Upper lobe of left lung (tissue), 6 donors: ENCODE measurements around the gene SH3D21. TPM values are rescaled to one million over a fixed set of nuclear protein-coding genes. Genes with fewer than 3 reads are reported as not detected.

Experiments
- ATAC-seq, 2 donors: fragments of 200-7000 bp; cut with Tn5 transposase; one replicate each; pipeline ENCODE4 v1.9.1; 2022; ENCODE audit warnings: mild to moderate bottlenecking in 2 of 2, moderate library complexity in 2 of 2; ENCODE audit not compliant: low FRiP score in 2 of 2
- DNase-seq, 2 donors: peaks; one replicate each; pipeline ENCODE4 v3.0.0-alpha.2; 2019 to 2020
- H3K27ac ChIP-seq, 4 donors: fragments of 200-600 bp; sonication (generic); one replicate each; pipeline ENCODE4 v1.5.1; 2016 to 2019
- H3K27me3 ChIP-seq, 4 donors: fragments of 200-600 bp; sonication (generic); one replicate each; pipeline ENCODE4 v1.5.1; 2017 to 2019
- H3K36me3 ChIP-seq, 4 donors: fragments of 200-600 bp; sonication (generic); one replicate each; pipeline ENCODE4 v1.5.1; 2016 to 2019
- H3K4me1 ChIP-seq, 4 donors: fragments of 200-600 bp; sonication (generic); one replicate each; pipeline ENCODE4 v1.5.1; 2018 to 2019
- H3K4me3 ChIP-seq, 4 donors: fragments of 200-600 bp; sonication (generic); one replicate each; pipeline ENCODE4 v1.5.1; 2017 to 2019; ENCODE audit warnings: mild to moderate bottlenecking in 2 of 4, moderate library complexity in 1 of 4
- H3K9me3 ChIP-seq, 4 donors: fragments of 200-600 bp; sonication (generic); one replicate each; pipeline ENCODE4 v1.5.1; 2018 to 2019
- CTCF ChIP-seq, 6 experiments: fragments of 450-650 bp in 4 of 6; fragments of 200-600 bp in 2 of 6; sonication (generic) in 2 of 6; IDR thresholded peaks; one replicate each; pipeline ENCODE4 v1.5.1; 2016 to 2019; ENCODE audit warnings: antibody characterized with exemption in 6 of 6
- EP300 ChIP-seq, 4 donors: sonication (generic); formaldehyde crosslinking; IDR thresholded peaks; one replicate each; pipeline ENCODE4 v1.5.1; 2017; ENCODE audit warnings: antibody characterized with exemption in 4 of 4, control low read depth in 2 of 4
- POLR2A ChIP-seq, 4 donors: fragments of 450-650 bp; IDR thresholded peaks; one replicate each; pipeline ENCODE4 v1.5.1; 2016 to 2017; ENCODE audit warnings: antibody characterized with exemption in 4 of 4, mild to moderate bottlenecking in 2 of 4
- POLR2AphosphoS5 ChIP-seq, 2 donors: sonication (generic); formaldehyde crosslinking; IDR thresholded peaks; one replicate each; pipeline ENCODE4 v1.5.1; 2017; ENCODE audit warnings: antibody characterized with exemption in 2 of 2
- WGBS, 2 donors: methylation state at CpG; one replicate each; pipeline ENCODE4 v1.1.5; 2017 to 2018; 5-methylcytosine and 5-hydroxymethylcytosine counted together
- total RNA-seq, 6 donors: library from RNA; depleted of rRNA in 4 of 6; stranded (reverse); fragments of >200 nt in 4 of 6; gene quantifications; one replicate each; pipeline versions ENCODE4 v1.1.0 to v1.2.1, GENCODE V29; 2016 to 2021
- donor health status: DM: no; HTN: no; CAD: no; lungs with moderate emphysema.
- donor health status: DM: no; HTN: yes; CAD: no; lungs with severe emphysema.

SH3D21 gene
- total RNA-seq, 6 donors from 2014 or later = 4.4 to 65.0 (median 13.1) TPM

- no peak for ATAC-seq
- no peaks in the 10 kb centered on the region for H3K9me3 ChIP-seq
- TF ChIP-seq CTCF (IDR thresholded peaks at IDR 0.05) = no peak
- TF ChIP-seq POLR2A (IDR thresholded peaks at IDR 0.05) = no peak
- no peak for TF ChIP-seq POLR2AphosphoS5 (IDR thresholded peaks at IDR 0.05)
- TF ChIP-seq EP300 (IDR thresholded peaks at IDR 0.05) = no peak
- peaks cover 0 to 9% (median 3%) of the 10 kb centered on the region in 4 donors for H3K4me1 ChIP-seq
- no peak overlapping the region for H3K27ac ChIP-seq
- no peaks in the 10 kb centered on the region for H3K27me3 ChIP-seq
- no peak overlapping the region for H3K4me3 ChIP-seq
- peaks cover 0 to 24% (median 6%) of the 10 kb centered on the region in 4 donors for H3K36me3 ChIP-seq
- 89 to 90% methylated on average over 6 of the region's 6 CpGs for WGBS, 2 donors
- DNase-seq = no peak
Measured at GRCh38 chr1:36268981-36269380, 37.2 kb upstream of the SH3D21 start.

GRCh38 chr1:36269408-36269838 lies 36.7 kb upstream of the SH3D21 start:
- no peaks in the 10 kb centered on the region for H3K9me3 ChIP-seq
- 60 to 68% methylated on average over 2 of the region's 2 CpGs for WGBS, 2 donors
- H3K4me3 ChIP-seq = no peak overlapping the region
- peaks cover 0 to 9% (median 3%) of the 10 kb centered on the region in 4 donors for H3K4me1 ChIP-seq
- H3K36me3 ChIP-seq = peaks cover 0 to 24% (median 6%) of the 10 kb centered on the region in 4 donors
- TF ChIP-seq POLR2AphosphoS5 (IDR thresholded peaks at IDR 0.05) (no peak), EP300 (IDR thresholded peaks at IDR 0.05) (no peak), POLR2A (IDR thresholded peaks at IDR 0.05) (no peak), CTCF (IDR thresholded peaks at IDR 0.05) (no peak)
- no peak overlapping the region for H3K27ac ChIP-seq
- ATAC-seq = peak in 1 of 2 donors; percentile 43
- peak in 1 of 2 donors; percentile 29 for DNase-seq
- no peaks in the 10 kb centered on the region for H3K27me3 ChIP-seq

GRCh38 chr1:36273024-36273423 lies 33.1 kb upstream of the SH3D21 start:
- no peak for DNase-seq
- H3K4me1 ChIP-seq = peaks cover 0 to 5% (median 2%) of the 10 kb centered on the region in 4 donors
- no peaks in the 10 kb centered on the region for H3K27me3 ChIP-seq
- H3K27ac ChIP-seq = no peak overlapping the region
- no peak for TF ChIP-seq EP300 (IDR thresholded peaks at IDR 0.05)
- no peak for TF ChIP-seq CTCF (IDR thresholded peaks at IDR 0.05)
- no peak for ATAC-seq
- H3K4me3 ChIP-seq = no peak overlapping the region
- 92 to 93% methylated on average over 5 of the region's 5 CpGs for WGBS, 2 donors
- no peaks in the 10 kb centered on the region for H3K9me3 ChIP-seq
- H3K36me3 ChIP-seq = peaks cover 0 to 26% (median 6%) of the 10 kb centered on the region in 4 donors

- Histone ChIP-seq H3K27me3 (no peaks in the 10 kb centered on the region), H3K4me3 (no peak overlapping the region), H3K36me3 (peaks cover 0 to 26% (median 6%) of the 10 kb centered on the region in 4 donors), H3K4me1 (peaks cover 0 to 4% (median 1%) of the 10 kb centered on the region in 4 donors), H3K9me3 (no peaks in the 10 kb centered on the region), H3K27ac (no peak overlapping the region)
- TF ChIP-seq POLR2A (IDR thresholded peaks at IDR 0.05) (no peak), CTCF (IDR thresholded peaks at IDR 0.05) (no peak), EP300 (IDR thresholded peaks at IDR 0.05) (no peak), POLR2AphosphoS5 (IDR thresholded peaks at IDR 0.05) (no peak)
- ATAC-seq = no peak
- 98 to 100% methylated on average over 1 of the region's 1 CpG for WGBS, 2 donors
- DNase-seq = no peak
Measured at GRCh38 chr1:36274201-36274600, 32.0 kb upstream of the SH3D21 start.

GRCh38 chr1:36276688-36277087 lies 29.5 kb upstream of the SH3D21 start:
- Histone ChIP-seq H3K27ac (no peak overlapping the region), H3K9me3 (no peaks in the 10 kb centered on the region), H3K27me3 (no peaks in the 10 kb centered on the region), H3K4me1 (peaks cover 0 to 13% (median 1%) of the 10 kb centered on the region in 4 donors), H3K4me3 (no peak overlapping the region), H3K36me3 (peaks cover 0 to 21% (median 0%) of the 10 kb centered on the region in 4 donors)
- DNase-seq = no peak
- TF ChIP-seq POLR2AphosphoS5 (IDR thresholded peaks at IDR 0.05) (no peak), POLR2A (IDR thresholded peaks at IDR 0.05) (no peak), EP300 (IDR thresholded peaks at IDR 0.05) (no peak), CTCF (IDR thresholded peaks at IDR 0.05) (no peak)
- WGBS, 2 donors = 95 to 97% methylated on average over 6 of the region's 6 CpGs
- ATAC-seq = no peak
